Uterus (tissue), 4 donors: ENCODE data around the gene WDR88. TPM values are rescaled to one million over a fixed set of nuclear protein-coding genes. Genes with fewer than 3 reads are reported as not detected.

Experiments
- DNase-seq, 2 donors: peaks; one replicate each; pipeline ENCODE4 v3.0.0-alpha.2; 2019 to 2020
- H3K27ac ChIP-seq, 2 donors: fragments of 200-600 bp; sonication (generic); 1 replicate in 1 of 2; 2 replicates in 1 of 2; pipeline ENCODE4 v1.5.1; 2016 to 2018
- H3K27me3 ChIP-seq, 2 donors: fragments of 200-600 bp; sonication (generic); one replicate each; pipeline ENCODE4 v1.5.1; 2018 to 2019; ENCODE audit warnings: control low read depth in 1 of 2
- H3K36me3 ChIP-seq, 2 donors: fragments of 200-600 bp; sonication (generic); one replicate each; pipeline ENCODE4 v1.5.1; 2019; ENCODE audit warnings: control low read depth in 1 of 2
- H3K4me1 ChIP-seq, 2 donors: fragments of 200-600 bp; sonication (generic); one replicate each; pipeline ENCODE4 v1.5.1; 2018 to 2019; ENCODE audit warnings: control low read depth in 1 of 2
- H3K4me3 ChIP-seq, 2 donors: fragments of 200-600 bp; sonication (generic); 1 replicate in 1 of 2; 2 replicates in 1 of 2; pipeline ENCODE4 v1.5.1; 2018 to 2019; ENCODE audit warnings: mild to moderate bottlenecking in 1 of 2
- H3K9me3 ChIP-seq, 2 donors: fragments of 200-600 bp; sonication (generic); one replicate each; pipeline ENCODE4 v1.5.1; 2019; ENCODE audit warnings: control low read depth in 1 of 2
- CTCF ChIP-seq, 4 experiments: fragments of 200-600 bp in 2 of 4; fragments of 450-650 bp in 2 of 4; sonication (generic) in 2 of 4; IDR thresholded peaks; one replicate each; pipeline ENCODE4 v1.5.1; 2016 to 2019; ENCODE audit warnings: antibody characterized with exemption in 4 of 4, mild to moderate bottlenecking in 2 of 4, moderate library complexity in 1 of 4
- POLR2A ChIP-seq, 2 donors: fragments of 450-650 bp; IDR thresholded peaks; one replicate each; pipeline ENCODE4 v1.6.1; 2016; ENCODE audit warnings: antibody characterized with exemption in 2 of 2, mild to moderate bottlenecking in 1 of 2, moderate library complexity in 1 of 2
- intact Hi-C: fragments of 100-400 bp; cut with DNase I; formaldehyde crosslinking; loops from one replicate; pipeline ENCODE4 v1.15.1; 2023; ENCODE audit warnings: low total_unique reads
- total RNA-seq, 4 donors: library from RNA; depleted of rRNA in 3 of 4; stranded (reverse); fragments of >200 nt in 3 of 4; gene quantifications; one replicate each; pipeline versions ENCODE4 v1.1.0 to v1.2.4, GENCODE V29; 2014 to 2023
- donor health status: DM: yes; HTN: yes; CAD: no.

The WDR88 gene
- total RNA-seq, 4 donors from 2014 or later, result not detected

GRCh38 chr19:33194886-33195644 lies 63.2 kb downstream of the WDR88 start:
- TF ChIP-seq POLR2A (IDR thresholded peaks at IDR 0.05) (no peak), CTCF (IDR thresholded peaks at IDR 0.05) (no peak)
- H3K36me3 ChIP-seq, result no peaks in the 10 kb centered on the region
- H3K4me3 ChIP-seq, result peak overlapping the region; percentile 56 to 90
- peaks cover 0 to 10% of the 10 kb centered on the region in 2 donors for H3K4me1 ChIP-seq
- no peaks in the 10 kb centered on the region for H3K27me3 ChIP-seq
- H3K9me3 ChIP-seq, result no peaks in the 10 kb centered on the region
- DNase-seq, result peak in 1 of 2 donors; percentile 45
- peak overlapping the region; percentile 39 to 73 for H3K27ac ChIP-seq
- intact Hi-C loops, result no loop called here

- TF ChIP-seq CTCF (IDR thresholded peaks at IDR 0.05) (no peak), POLR2A (IDR thresholded peaks at IDR 0.05) (no peak)
- Histone ChIP-seq H3K27me3 (no peaks in the 10 kb centered on the region), H3K4me1 (peaks cover 0 to 10% of the 10 kb centered on the region in 2 donors), H3K4me3 (peak overlapping the region; percentile 56 to 90), H3K27ac (peak overlapping the region in 1 of 2 donors; percentile 73), H3K9me3 (no peaks in the 10 kb centered on the region), H3K36me3 (no peaks in the 10 kb centered on the region)
- no peak for DNase-seq
- intact Hi-C loops, result no loop called here
Measured at GRCh38 chr19:33195645-33196347, 63.9 kb downstream of the WDR88 start.

GRCh38 chr19:33196446-33197193 lies 64.7 kb downstream of the WDR88 start:
- no peak for TF ChIP-seq POLR2A (IDR thresholded peaks at IDR 0.05)
- TF ChIP-seq CTCF (IDR thresholded peaks at IDR 0.05), result no peak
- no peak for DNase-seq
- H3K27me3 ChIP-seq, result no peaks in the 10 kb centered on the region
- no peak overlapping the region for H3K27ac ChIP-seq
- intact Hi-C loops, result no loop called here
- H3K4me1 ChIP-seq, result peaks cover 0 to 10% of the 10 kb centered on the region in 2 donors
- H3K36me3 ChIP-seq, result no peaks in the 10 kb centered on the region
- no peak overlapping the region for H3K4me3 ChIP-seq
- no peaks in the 10 kb centered on the region for H3K9me3 ChIP-seq

- Histone ChIP-seq H3K36me3 (no peaks in the 10 kb centered on the region), H3K27me3 (no peaks in the 10 kb centered on the region), H3K9me3 (no peaks in the 10 kb centered on the region), H3K27ac (no peak overlapping the region), H3K4me1 (peaks cover 0 to 10% of the 10 kb centered on the region in 2 donors), H3K4me3 (no peak overlapping the region)
- DNase-seq, result no peak
- TF ChIP-seq CTCF (IDR thresholded peaks at IDR 0.05), result no peak
- TF ChIP-seq POLR2A (IDR thresholded peaks at IDR 0.05), result no peak
- intact Hi-C loops, result no loop called here
Measured at GRCh38 chr19:33197591-33198000, 65.7 kb downstream of the WDR88 start.
